ENCODE data around the gene NPTXR.

The NPTXR gene

DNA sequence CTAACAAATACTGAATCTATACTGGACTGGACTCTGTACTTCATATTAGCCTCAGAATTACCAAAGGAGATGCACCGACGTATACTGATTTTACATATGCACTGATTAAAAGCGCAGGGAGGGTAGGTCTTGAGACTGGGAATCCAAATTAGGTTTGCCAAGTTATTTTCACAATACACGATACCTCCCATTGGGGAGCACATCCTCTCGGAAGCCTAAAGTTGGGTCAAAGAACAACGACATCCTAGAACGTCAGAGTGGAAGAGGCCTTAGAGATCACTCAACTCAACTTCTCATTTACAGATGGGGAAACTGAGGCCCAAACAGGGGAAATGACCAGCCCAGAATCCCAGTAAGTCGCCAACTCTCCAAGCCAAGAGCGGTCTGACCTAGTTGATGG is 50.5 kb downstream of the NPTXR start:
- no peak for DNase-seq

DNA sequence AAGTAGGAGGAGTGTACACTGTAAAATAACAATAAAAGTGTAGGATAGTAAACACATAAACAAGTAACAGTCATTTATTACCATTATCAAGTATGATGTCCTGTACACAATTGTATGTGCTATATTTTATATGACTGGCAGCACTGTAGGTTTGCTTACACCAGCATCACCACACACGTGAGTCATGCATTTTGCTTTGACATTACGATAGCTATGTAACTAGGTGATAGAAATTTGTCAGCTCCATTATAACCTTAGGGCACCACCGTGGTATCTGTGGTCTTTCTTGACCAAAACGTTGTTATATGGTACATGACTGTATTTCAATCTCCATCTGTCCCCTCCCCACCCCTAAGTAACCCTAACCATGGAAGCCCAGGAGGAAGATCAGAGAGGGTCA is 51.0 kb downstream of the NPTXR start:
- DNase-seq = no peak

DNA sequence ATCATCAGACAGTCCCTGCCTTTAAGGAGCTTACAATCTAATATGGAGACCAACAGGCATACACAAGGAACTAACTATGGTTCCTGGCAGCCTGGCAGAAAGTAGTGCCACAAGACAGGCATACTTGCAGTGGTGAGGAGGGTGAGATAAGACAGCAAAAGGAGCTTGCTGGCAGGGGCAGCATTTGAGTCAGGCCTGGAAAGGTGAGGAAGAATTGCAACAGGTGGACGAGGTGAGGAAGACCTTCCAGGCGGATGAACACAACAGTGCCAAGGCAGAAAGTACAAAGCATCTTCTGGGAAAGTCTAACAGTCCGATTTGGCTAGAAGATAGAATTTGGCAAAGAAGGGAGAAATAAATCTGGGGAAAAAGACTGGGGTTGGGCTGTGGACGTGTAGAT is 54.2 kb downstream of the NPTXR start:
- no peak for DNase-seq

DNA sequence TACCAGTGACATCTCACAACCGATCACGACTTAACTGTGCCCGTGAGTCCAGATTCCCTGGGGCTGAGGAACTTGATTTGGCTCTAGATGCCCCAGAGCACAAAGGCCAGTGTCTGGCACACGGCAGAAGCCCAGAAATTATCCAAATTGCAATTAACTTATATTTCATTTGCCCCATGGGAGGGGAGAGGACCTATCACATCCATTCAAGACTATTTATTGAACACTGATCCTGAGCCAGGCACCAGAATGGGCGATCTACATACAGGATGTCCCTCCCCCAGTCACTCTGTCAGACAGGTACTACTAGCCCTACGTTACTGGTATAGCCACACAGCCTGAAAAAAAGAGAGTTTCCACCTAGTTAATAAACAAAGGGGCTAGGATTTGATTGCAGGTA is 55.0 kb downstream of the NPTXR start:
- no peak for DNase-seq

DNA sequence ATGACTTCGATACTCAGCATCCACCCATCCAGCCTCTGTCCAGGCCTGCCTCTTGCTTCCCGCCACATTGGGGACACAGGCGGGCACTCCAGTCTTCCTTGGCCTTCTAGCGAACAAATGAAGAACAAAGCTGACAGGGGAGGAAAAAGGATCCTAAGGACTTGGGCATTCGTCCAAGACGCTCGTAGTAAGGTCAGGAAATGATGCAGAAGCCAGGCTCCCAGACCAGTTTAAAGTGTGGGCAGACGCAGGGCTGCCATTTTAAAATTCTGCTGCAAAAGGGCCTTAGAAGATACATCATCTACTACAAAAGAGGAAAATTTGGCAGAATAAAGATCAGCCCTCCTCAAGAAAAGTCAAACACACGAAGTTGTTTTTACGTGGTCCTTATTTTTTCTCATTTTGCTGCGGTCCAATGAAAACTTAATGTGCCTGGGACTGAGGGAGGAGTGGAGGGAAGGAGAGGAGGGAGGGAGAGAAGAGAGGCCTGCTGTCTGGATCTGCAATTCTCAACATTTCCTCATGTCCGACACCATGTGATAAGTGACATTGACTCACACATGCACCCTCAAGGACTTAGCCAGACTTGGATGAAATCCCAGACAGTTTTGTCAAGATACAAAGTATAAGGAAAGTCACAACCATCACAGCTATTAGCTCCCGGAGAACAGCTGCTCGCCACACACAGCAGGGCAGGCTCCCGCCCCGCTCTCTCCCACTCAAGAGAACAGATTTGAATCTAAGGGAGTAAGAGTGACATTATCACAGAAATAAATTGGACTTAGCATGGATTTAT is 55.6 kb downstream of the NPTXR start:
- DNase-seq = peak; percentile 86 to 93

DNA sequence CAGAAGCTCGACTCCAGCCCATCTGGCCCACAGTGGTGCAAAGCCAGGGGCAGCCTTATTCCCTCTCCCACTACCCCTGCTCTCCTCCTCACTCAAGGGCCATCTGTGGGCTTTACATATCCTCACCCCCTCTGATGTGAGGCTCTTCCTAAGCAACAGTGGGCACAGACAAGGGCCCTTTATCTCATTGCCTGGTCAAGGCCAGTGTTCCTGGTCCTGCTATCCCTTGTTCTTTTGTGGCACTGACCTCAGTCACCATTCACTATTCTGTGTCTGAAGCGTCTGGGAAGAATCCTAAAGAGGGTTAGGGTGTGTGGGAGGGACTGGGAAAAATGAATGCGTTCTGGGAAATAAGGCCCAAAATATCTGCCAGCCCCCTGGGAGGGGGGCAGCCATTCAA is 57.2 kb downstream of the NPTXR start:
- peak; percentile 71 to 86 for DNase-seq

DNA sequence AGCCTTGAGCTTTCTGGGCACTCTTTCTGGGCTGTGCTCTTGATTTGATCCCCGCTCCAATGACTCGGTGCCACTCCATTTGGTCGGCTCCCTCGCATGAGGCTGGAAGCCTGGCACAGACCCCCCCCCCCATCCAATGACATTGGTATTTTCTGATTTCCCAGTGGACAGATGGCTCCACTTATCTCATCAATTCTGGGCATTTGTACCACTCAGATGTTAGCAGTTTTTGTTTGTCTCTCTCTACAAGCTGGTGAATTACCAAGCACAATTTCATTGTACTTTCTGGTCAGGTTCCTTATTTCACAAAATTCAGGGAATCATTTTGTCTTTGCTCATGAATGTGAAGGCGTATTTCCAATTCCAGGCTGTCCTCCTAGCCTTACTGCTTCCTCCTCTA is 59.0 kb downstream of the NPTXR start:
- DNase-seq = peak; percentile 8 to 26

DNA sequence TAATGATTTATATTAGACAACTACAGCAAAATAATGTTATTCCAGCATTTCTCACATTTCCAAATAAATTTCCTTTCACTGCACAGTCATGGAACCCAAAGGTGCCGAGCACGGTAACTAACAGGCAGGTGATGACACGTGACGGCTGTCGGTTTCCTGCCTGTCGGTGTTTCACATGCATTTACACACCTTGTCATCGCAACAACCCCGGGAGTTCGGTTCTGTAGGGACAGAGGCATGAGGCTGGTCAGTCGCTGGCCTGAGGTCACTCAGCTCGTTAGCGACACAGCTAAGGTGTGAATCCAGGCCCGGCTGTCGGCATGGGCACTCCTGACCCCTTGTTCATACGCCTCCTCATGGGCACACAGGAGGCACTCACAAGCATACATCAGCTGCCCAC is 59.8 kb downstream of the NPTXR start:
- DNase-seq = no peak

DNA sequence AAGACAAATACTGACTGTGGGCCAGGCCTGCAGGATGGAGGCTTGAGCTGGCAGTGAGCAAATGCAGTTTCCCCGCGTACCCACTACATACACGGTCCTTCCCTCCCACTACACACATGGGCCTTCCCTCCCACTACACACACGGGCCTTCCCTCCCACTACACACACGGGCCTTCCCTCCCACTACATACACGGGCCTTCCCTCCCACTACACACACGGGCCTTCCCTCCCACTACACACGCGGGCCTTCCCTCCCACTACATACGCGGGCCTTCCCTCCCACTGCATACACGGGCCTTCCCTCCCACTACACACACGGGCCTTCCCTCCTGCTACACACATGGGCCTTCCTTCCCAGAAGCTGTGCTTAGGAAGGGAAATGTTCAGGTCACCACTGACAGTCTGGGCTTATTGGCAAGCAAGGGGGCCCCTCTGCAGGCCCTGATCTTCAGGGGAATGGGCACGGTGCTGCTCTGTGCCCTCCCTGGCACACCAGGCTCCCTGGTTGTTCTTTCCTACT is 60.7 kb downstream of the NPTXR start:
- DNase-seq = no peak

DNA sequence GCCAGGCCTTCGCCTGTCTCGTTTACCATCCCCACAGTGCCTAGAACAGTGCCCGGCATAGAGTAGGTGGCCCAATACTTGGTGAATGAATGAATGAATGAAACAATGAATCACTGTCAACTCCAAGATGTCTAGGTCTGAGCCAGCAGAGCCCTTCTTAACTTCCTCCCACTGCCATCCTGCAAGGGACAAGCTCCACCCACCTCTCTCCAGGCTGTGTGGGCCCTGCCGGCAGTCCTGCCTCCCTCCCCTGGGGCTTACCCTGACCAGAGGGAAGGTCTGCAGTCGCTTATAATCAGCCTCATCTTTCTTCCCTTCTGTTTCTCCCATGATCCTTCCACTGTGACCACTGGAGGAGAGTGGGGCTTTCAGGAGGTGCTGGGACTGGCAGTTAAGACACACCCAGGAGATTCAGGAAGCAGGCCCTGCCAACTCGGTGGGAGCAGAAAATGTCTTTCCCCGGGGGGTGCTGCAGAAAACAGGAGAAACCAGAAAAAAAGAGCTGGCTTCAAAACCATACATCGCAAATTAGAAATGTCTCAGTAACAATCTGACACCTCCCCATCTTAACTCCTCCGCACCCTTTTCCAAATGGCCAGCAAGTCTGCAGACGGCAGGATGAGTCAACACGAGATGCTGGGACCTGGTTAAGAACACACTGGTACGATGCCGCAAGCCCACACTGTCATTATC is 61.3 kb downstream of the NPTXR start:
- DNase-seq = no peak

DNA sequence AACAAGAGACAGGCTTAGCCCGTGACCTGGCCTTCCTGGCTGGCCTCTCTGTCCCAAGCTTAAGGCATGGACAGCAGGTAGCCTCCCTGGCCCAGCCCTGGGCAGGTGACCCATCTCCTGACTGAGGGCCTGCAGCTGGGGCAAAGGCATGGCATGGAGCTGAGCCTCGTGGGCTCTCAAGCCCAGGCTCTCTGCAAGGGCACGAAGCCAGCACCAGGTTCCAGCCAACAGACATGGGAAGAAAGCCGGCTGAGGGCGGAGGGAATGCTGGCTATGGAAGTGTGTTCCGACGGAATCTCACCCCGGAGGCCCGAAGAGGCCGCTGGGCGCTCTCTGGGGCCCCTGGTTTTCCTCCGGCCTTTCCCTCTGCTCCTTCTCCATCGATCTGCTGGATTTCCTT is 62.8 kb downstream of the NPTXR start:
- DNase-seq = no peak

DNA sequence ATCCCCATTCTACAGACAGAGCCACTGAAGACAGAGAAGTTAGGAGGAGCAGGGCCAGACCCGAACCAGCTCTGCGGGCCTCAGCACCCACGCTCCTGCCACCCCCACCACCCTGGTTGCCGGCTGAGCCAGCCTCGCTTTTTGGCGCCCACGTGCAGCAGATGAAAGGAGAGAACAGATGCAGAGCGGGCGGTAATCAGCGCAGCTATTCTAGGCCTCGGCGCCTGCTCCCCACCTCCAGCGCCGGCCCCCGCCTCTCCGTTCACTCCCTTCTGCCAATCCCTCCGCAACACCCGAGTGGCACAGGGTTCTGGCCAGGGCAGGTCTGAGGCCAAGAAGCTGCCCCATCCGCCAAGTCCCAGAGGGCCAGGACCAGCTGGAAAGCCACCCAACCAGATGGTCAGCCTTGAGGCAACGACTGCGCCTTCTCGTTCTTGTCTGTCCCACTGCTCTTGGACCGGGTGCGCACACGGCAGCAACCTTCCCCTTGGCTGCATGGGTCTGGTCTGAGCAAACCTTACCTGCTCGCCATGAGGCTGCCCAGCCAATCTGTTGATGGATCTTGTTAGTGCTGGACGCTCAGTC is 66.6 kb downstream of the NPTXR start:
- no peak for DNase-seq

DNA sequence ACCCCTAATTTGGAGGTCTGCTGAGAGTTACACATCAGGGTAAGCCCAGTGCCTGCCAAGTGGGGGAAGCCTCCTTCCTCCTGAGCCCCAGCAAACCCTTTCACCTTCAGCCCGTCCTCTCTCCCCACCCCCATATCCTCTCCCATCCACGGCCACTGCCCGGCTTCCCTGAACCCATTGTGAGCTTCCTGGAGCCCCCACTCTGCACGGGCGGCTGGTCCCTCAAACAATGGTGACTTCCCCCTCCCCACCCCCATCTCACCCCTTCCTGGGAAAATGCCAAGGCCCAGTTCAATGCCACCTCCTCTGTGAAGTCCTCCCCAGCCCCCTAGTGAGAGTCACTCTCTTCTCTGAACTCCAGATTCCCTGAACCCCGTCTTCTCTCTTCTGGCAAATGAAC is 67.7 kb downstream of the NPTXR start:
- DNase-seq = no peak

DNA sequence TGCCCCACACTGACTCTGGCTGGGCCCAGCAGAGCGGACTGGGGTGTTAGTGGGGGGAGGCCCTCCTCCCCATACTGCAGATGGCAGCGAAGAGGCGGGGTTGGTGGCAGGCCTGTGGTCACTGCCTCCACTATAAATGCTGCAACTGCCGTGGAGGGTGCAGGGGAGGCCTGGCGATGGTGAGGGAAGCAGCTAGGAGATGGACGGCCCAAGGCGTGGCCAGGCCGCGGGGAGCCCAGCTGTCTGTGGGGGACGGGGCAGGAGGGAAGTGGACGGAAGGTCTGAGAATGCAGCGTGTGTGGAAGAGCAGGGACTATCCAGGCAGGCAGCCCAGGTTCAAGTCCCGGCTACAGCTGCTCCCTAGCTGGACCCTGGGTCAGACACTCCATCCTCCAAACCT is 68.2 kb downstream of the NPTXR start:
- DNase-seq = no peak

DNA sequence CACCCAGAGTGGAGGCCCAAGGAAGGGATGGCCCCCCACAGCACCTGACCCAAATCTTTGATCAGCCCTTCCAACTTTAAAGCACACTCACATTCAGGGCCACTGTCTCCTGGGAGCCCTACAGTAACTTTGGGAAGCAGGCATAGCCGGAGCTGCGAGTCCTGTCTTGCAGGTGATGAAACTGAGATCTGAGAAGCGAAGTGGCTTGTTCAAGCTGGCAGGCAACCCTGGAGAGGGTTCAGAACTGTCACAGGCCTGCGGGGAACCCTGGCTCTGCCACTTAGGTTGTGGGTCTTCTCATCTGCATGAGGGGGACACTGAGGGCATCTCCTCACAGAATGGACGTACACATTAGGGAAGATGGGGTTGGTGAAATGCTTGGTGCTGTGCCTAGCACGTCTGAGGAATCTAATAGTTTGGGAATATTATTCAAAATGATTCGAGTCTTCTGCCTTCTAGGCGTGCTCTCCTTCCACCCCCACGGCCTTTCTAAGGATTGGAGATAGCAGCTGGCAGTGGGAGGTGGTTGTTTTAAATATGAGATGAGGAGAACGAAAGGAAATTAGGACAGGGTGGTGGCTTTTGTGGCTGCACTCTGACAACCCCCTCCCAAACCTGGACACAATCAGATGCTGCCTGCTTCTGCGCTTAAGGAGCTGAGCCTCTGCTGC is 69.2 kb downstream of the NPTXR start:
- no peak for DNase-seq

DNA sequence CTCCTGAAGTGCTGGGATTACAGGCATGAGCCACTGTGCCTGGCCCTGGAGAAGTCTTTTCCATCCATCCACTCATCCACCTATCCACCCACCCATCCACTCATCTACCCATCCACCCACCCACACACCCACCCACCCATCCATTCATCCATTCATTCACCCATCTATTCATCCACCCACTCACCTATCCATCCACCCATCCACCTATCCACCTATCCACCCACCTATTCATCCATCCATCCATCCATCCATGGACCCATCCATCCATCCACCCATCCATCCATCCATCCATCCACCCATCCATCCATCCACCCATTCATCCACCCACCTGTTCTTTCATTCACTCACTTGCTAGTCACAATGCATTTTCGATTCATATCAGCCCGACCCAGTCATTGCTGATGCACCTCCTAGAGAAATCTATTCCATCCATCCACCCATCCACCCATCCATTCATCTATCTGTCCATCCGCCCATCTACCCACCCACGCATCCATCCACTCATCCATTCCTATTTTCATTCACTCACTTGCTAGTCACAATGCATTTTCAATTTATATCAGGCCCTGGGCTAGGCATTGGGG is 70.4 kb downstream of the NPTXR start:
- no peak for DNase-seq

DNA sequence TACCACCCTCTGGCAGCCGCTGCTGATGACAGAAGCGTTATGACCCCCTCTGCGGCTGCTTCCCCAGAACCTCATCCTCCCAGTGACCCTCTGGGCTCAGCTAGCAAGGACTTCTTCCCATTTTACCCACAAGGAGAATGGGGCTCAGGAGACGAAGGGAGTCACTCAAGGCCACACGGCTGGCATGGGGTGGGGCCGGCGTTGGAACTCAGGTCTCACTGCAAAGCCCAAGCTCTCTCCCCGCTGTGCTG is 71.3 kb downstream of the NPTXR start:
- no peak for DNase-seq

DNA sequence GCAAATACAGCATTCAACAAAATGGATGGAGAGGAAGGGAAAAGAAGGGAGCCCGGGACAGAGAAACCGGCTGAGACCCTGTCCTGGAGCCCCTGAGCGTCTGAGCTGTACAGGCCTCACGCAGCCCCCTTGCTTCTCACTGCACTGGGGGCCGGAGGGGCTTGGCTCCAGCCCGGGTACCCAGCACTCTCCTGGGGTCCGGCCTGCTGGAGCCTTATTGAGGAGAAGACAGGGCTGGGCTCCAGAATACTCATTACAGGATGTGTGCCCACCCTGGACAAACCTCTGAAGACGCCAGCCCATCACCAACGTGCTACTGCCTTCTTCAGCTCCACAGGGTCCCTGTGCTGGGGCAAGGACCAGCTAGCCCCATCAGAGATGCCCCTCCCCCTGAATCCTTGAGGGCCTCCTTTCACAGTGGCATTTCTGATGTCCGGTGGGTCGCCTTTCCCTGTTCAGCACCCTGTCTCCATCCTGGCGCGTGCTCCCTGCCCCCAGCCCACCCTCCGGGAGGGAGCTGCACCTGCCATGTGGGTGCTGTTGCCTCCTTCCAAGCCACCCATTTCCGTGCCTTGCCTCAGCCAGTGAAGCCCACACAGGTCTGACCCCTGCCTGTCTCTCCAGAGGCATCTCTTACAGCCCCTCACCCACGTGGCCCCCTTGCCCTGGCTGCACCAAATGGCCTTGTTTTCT is 73.4 kb downstream of the NPTXR start:
- DNase-seq = no peak

Measured in NCI-H524 (cell line).